HepG2 (cell line): ENCODE measurements around the gene PCED1B. TPM values are rescaled to one million over a fixed set of nuclear protein-coding genes. Genes with fewer than 3 reads are reported as not detected.

Experiments
- ATAC-seq: fragments of 200-7000 bp; cut with Tn5 transposase; 3 replicates; pipeline ENCODE4 v1.9.1; 2020; ENCODE audit warnings: mild to moderate bottlenecking, moderate library complexity
- BruUV-seq: library from RNA; stranded (reverse); fragments of 400-500 nt; replicated peaks from 2 replicates; lab custom pipeline; 2021; lab: Mats Ljungman, UMichigan
- CTCF ChIA-PET: fragments of 300-600 bp; formaldehyde crosslinking; extraction: SDS; loops from one replicate; lab custom pipeline; 2021; ENCODE audit warnings: low total read pairs, inconsistent platforms, low intra/inter-chr PET ratio; lab: Yijun Ruan, JAX
- POLR2A ChIA-PET: fragments of 350-600 bp; sonication (Branson Sonifier 250); formaldehyde crosslinking; loops from one replicate; lab custom pipeline; 2020; ENCODE audit warnings: antibody characterized with exemption, inconsistent platforms; lab: Yijun Ruan, JAX
- DNase-seq: peaks from one replicate; pipeline ENCODE4 v3.0.0-alpha.2; 2015; ENCODE audit warnings: low spot score
- FAIRE-seq: peaks from 3 replicates; lab custom pipeline; 2011; peaks lifted over from hg19 to GRCh38; lab: Jason Lieb, UNC
- H2AFZ ChIP-seq: one replicate; pipeline ENCODE4 v1.6.1; 2011; ENCODE audit warnings: low read length, inconsistent platforms
- H3K27ac ChIP-seq: fragments of 300-600 bp; 3 replicates; pipeline ENCODE4 v1.8.0; 2011; ENCODE audit warnings: mixed run types, mild to moderate bottlenecking, mixed read lengths, low read length, inconsistent platforms; ENCODE audit not compliant: insufficient read depth; ENCODE audit errors: extremely low read length
- H3K27me3 ChIP-seq, 2 experiments: fragments of 200-600 bp in 1 of 2; 2 replicates in 1 of 2; 3 replicates in 1 of 2; pipeline versions ENCODE4 v1.6.0 to v1.8.0; 2011; ENCODE audit warnings: low read length in 2 of 2, mild to moderate bottlenecking in 2 of 2, moderate library complexity in 2 of 2, inconsistent platforms in 1 of 2; ENCODE audit not compliant: insufficient read depth in 2 of 2, control insufficient read depth in 1 of 2
- H3K36me3 ChIP-seq, 2 experiments: fragments of 200-600 bp in 1 of 2; replicated peaks in 1 of 2; 2 replicates in 1 of 2; 3 replicates in 1 of 2; pipeline versions ENCODE4 v1.5.1 to v1.8.0; 2011; ENCODE audit warnings: low read length in 2 of 2, inconsistent platforms in 1 of 2; ENCODE audit not compliant: insufficient read depth in 2 of 2, control insufficient read depth in 1 of 2
- H3K4me1 ChIP-seq: 2 replicates; pipeline ENCODE4 v1.5.1; 2012; ENCODE audit warnings: low read length, inconsistent platforms; ENCODE audit not compliant: insufficient read depth
- H3K4me2 ChIP-seq: 2 replicates; pipeline ENCODE4 v1.6.0; 2011; ENCODE audit warnings: low read depth, low read length, inconsistent platforms
- H3K4me3 ChIP-seq, 3 experiments: fragments of 200-600 bp in 1 of 3; sonication (generic), shearing (Covaris generic) in 1 of 3; replicated peaks in 1 of 3; 2 replicates each; pipeline ENCODE4 v1.5.1; 2011 to 2016; ENCODE audit warnings: low read length in 3 of 3, inconsistent platforms in 2 of 3, low read depth in 2 of 3, mild to moderate bottlenecking in 2 of 3, control low read depth in 1 of 3, mixed read lengths in 1 of 3; ENCODE audit not compliant: insufficient read depth in 1 of 3
- H3K79me2 ChIP-seq: one replicate; pipeline ENCODE4 v1.6.1; 2011; ENCODE audit warnings: low read length, inconsistent platforms; ENCODE audit not compliant: insufficient read depth
- H3K9ac ChIP-seq: 2 replicates; pipeline ENCODE4 v1.6.0; 2011; ENCODE audit warnings: mild to moderate bottlenecking, low read depth, low read length, inconsistent platforms; ENCODE audit not compliant: insufficient read depth
- H3K9me3 ChIP-seq: 2 replicates; pipeline ENCODE4 v1.5.1; 2012; ENCODE audit warnings: mild to moderate bottlenecking, low read length
- H4K20me1 ChIP-seq: 2 replicates; pipeline ENCODE4 v1.6.0; 2011; ENCODE audit warnings: inconsistent platforms, mild to moderate bottlenecking, low read length, moderate library complexity; ENCODE audit not compliant: insufficient read depth
- BORCS8-MEF2B ChIP-seq: sonication (generic); formaldehyde crosslinking; IDR thresholded peaks from 2 replicates; pipeline ENCODE4 v1.8.0; 2022; ENCODE audit warnings: mild to moderate bottlenecking, missing genetic modification reagents
- NR2F6 ChIP-seq, 2 experiments: IDR thresholded peaks; 2 replicates each; pipeline ENCODE4 v1.6.1; 2016; ENCODE audit warnings: antibody characterized with exemption in 1 of 2, mild to moderate bottlenecking in 1 of 2
- TSC22D2 ChIP-seq: sonication (generic); formaldehyde crosslinking; IDR thresholded peaks from 2 replicates; pipeline ENCODE4 v1.5.1; 2020; ENCODE audit warnings: missing genetic modification reagents, mild to moderate bottlenecking, borderline replicate concordance
- ZFAT ChIP-seq: sonication (generic); formaldehyde crosslinking; conservative IDR thresholded peaks from 2 replicates; pipeline ENCODE4 v1.8.1; 2023; ENCODE audit warnings: missing genetic modification reagents, inconsistent platforms
- ZNF335 ChIP-seq: sonication (generic); formaldehyde crosslinking; IDR thresholded peaks from 2 replicates; pipeline ENCODE4 v1.4.0; 2020; ENCODE audit warnings: missing genetic modification reagents
- ZNF510 ChIP-seq: sonication (generic); formaldehyde crosslinking; IDR thresholded peaks from 2 replicates; pipeline ENCODE4 v1.4.0; 2020; ENCODE audit warnings: low read depth, mild to moderate bottlenecking, missing genetic modification reagents
- ZNF543 ChIP-seq: sonication (generic); formaldehyde crosslinking; IDR thresholded peaks from 2 replicates; pipeline ENCODE4 v1.4.0; 2020; ENCODE audit warnings: mild to moderate bottlenecking, missing genetic modification reagents
- ZNF607 ChIP-seq: sonication (generic); formaldehyde crosslinking; IDR thresholded peaks from 2 replicates; pipeline ENCODE4 v1.5.1; 2020; ENCODE audit warnings: missing genetic modification reagents, mild to moderate bottlenecking, borderline replicate concordance
- ZNF737 ChIP-seq: sonication (generic); formaldehyde crosslinking; IDR thresholded peaks from 2 replicates; pipeline ENCODE4 v1.5.0; 2020; ENCODE audit warnings: missing genetic modification reagents, mild to moderate bottlenecking, borderline replicate concordance
- WGBS: methylation state at CpG from one replicate; pipeline ENCODE4 v1.1.6; 2017; ENCODE audit warnings: low lambda C conversion rate; 5-methylcytosine and 5-hydroxymethylcytosine counted together
- in situ Hi-C: cut with HindIII; loops from 2 replicates; pipeline ENCODE4 v1.10.0; 2017; ENCODE audit warnings: low pct_unique_long_range_greater_than_20kb; ENCODE audit not compliant: extremely low pct_ligation_motif_present
- intact Hi-C: fragments of 100-400 bp; cut with micrococcal nuclease; formaldehyde crosslinking; loops from one replicate; pipeline ENCODE4 v1.10.0; 2022; ENCODE audit not compliant: unreplicated experiment
- polyA plus RNA-seq, 8 experiments: library from polyadenylated mRNA; depleted of rRNA in 3 of 8; stranded (reverse) in 7 of 8; unstranded in 1 of 8; fragments of >200 nt; fragmentation: Illumina TruSeq in 4 of 8; extraction: Trizol in 4 of 8; gene quantifications; 2 replicates each; pipeline versions ENCODE4 v1.2.1 to v1.2.3, GENCODE V29; 2011 to 2016; ENCODE audit warnings: low read depth in 4 of 8, missing spikeins in 1 of 8, mixed read lengths in 1 of 8; ENCODE audit not compliant: insufficient read depth in 1 of 8
- total RNA-seq, 5 experiments: library from RNA; depleted of rRNA; stranded (reverse); fragments of >200 nt; fragmentation: Illumina TruSeq; extraction: Trizol; gene quantifications; 2 replicates each; pipeline ENCODE4 v1.2.3, GENCODE V29; 2016; ENCODE audit warnings: low read depth in 1 of 5
- TF ChIP-seq, protein P1 (sequence below): sonication (generic); formaldehyde crosslinking; IDR thresholded peaks from 2 replicates; pipeline ENCODE4 v1.4.0; 2020; ENCODE audit warnings: missing genetic modification reagents
- TF ChIP-seq, protein P2 (sequence below): IDR thresholded peaks from 2 replicates; pipeline ENCODE4 v1.6.1; 2016; ENCODE audit warnings: low read depth, borderline replicate concordance
- TF ChIP-seq, protein P3 (sequence below): sonication (generic); formaldehyde crosslinking; IDR thresholded peaks from 2 replicates; pipeline ENCODE4 v1.8.1; 2023; ENCODE audit warnings: mild to moderate bottlenecking, moderate library complexity, missing genetic modification reagents
- TF ChIP-seq, protein P4 (sequence below): sonication (generic); formaldehyde crosslinking; IDR thresholded peaks from 2 replicates; pipeline ENCODE4 v1.4.0; 2020; ENCODE audit warnings: missing genetic modification reagents

Gene PCED1B
- total and polyA plus RNA-seq, 2 of the 13 experiments (the other 11 are each of a cell fraction or from before 2014, with no cell fraction given), result 0.11 to 0.37 TPM

DNA sequence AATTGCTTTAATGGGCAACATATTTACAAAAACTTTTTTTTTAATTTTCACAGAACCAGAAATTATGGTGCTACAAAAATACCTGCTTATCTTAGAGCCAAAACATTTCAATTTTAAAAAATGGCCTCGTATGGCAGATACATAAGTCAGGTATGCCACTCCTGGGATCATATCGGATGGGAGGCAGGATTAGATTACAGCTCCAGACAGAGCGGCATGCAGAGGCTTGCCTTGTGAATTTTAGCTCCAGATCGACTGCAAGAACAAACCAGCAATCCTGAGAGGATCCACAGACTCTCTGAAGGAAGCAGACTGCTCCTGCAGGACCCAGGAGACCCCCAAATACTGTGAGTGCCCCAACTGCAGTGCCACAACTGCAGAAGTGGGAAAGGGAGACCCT, 169.7 kb downstream of the PCED1B start:
- Histone ChIP-seq H2AFZ (no peak overlapping the region), H3K4me2 (no peak overlapping the region), H3K36me3 (no peaks in the 10 kb centered on the region), H3K4me1 (no peaks in the 10 kb centered on the region), H3K27ac (no peak overlapping the region), H3K4me3 (no peak overlapping the region), H3K79me2 (no peaks in the 10 kb centered on the region), H4K20me1 (no peaks in the 10 kb centered on the region), H3K9me3 (no peaks in the 10 kb centered on the region), H3K9ac (no peak overlapping the region), H3K27me3 (no peaks in the 10 kb centered on the region)
- POLR2A ChIA-PET, result no interaction called here
- BruUV-seq, result no TSS peak
- FAIRE-seq (no peak), DNase-seq (no peak), ATAC-seq (no peak)
- TF ChIP-seq TSC22D2 (no peak), ZNF607 (no peak), BORCS8-MEF2B (CRISPR knock-in tag) (no peak), ZNF543 (CRISPR knock-in tag) (no peak), NR2F6 (IDR thresholded peaks at IDR 0.05) (no peak), NR2F6 (CRISPR knock-in tag; IDR thresholded peaks at IDR 0.05) (no peak), ZNF335 (CRISPR knock-in tag) (no peak), ZFAT (CRISPR knock-in tag) (no peak), ZNF510 (CRISPR knock-in tag) (no peak), ZNF737 (CRISPR knock-in tag) (no peak)
- TF ChIP-seq, protein P1, sequence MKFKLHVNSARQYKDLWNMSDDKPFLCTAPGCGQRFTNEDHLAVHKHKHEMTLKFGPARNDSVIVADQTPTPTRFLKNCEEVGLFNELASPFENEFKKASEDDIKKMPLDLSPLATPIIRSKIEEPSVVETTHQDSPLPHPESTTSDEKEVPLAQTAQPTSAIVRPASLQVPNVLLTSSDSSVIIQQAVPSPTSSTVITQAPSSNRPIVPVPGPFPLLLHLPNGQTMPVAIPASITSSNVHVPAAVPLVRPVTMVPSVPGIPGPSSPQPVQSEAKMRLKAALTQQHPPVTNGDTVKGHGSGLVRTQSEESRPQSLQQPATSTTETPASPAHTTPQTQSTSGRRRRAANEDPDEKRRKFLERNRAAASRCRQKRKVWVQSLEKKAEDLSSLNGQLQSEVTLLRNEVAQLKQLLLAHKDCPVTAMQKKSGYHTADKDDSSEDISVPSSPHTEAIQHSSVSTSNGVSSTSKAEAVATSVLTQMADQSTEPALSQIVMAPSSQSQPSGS (CRISPR knock-in tag), result no peak
- TF ChIP-seq, protein P2, sequence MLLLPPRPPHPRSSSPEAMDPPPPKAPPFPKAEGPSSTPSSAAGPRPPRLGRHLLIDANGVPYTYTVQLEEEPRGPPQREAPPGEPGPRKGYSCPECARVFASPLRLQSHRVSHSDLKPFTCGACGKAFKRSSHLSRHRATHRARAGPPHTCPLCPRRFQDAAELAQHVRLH (CRISPR knock-in tag), result no peak
- TF ChIP-seq, protein P3, sequence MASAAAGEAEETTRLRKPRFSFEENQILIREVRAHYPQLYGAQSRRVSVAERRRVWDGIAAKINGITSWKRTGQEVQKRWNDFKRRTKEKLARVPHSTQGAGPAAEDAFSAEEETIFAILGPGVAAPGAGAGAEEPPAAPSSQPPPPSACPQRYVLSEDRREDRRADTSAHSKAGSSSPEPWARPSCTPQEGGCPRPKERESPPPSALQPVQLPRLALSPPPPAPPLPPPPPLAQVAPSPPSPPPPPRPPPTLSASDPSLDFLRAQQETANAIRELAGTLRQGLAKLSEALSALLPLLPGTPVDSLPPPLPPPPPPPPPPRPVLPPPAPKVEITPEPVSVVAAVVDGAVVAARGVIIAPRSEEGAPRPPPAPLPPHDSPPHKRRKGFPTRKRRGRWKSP (CRISPR knock-in tag), result no peak
- TF ChIP-seq, protein P4, sequence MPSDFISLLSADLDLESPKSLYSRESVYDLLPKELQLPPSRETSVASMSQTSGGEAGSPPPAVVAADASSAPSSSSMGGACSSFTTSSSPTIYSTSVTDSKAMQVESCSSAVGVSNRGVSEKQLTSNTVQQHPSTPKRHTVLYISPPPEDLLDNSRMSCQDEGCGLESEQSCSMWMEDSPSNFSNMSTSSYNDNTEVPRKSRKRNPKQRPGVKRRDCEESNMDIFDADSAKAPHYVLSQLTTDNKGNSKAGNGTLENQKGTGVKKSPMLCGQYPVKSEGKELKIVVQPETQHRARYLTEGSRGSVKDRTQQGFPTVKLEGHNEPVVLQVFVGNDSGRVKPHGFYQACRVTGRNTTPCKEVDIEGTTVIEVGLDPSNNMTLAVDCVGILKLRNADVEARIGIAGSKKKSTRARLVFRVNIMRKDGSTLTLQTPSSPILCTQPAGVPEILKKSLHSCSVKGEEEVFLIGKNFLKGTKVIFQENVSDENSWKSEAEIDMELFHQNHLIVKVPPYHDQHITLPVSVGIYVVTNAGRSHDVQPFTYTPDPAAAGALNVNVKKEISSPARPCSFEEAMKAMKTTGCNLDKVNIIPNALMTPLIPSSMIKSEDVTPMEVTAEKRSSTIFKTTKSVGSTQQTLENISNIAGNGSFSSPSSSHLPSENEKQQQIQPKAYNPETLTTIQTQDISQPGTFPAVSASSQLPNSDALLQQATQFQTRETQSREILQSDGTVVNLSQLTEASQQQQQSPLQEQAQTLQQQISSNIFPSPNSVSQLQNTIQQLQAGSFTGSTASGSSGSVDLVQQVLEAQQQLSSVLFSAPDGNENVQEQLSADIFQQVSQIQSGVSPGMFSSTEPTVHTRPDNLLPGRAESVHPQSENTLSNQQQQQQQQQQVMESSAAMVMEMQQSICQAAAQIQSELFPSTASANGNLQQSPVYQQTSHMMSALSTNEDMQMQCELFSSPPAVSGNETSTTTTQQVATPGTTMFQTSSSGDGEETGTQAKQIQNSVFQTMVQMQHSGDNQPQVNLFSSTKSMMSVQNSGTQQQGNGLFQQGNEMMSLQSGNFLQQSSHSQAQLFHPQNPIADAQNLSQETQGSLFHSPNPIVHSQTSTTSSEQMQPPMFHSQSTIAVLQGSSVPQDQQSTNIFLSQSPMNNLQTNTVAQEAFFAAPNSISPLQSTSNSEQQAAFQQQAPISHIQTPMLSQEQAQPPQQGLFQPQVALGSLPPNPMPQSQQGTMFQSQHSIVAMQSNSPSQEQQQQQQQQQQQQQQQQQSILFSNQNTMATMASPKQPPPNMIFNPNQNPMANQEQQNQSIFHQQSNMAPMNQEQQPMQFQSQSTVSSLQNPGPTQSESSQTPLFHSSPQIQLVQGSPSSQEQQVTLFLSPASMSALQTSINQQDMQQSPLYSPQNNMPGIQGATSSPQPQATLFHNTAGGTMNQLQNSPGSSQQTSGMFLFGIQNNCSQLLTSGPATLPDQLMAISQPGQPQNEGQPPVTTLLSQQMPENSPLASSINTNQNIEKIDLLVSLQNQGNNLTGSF (CRISPR knock-in tag), result no peak
- intact Hi-C loops (no loop called here), in situ Hi-C loops (no loop called here)
- 29% methylated on average over 4 of the region's 4 CpGs for WGBS
- CTCF ChIA-PET, result no interaction called here
